GM21576 (cell line): Measurements from ENCODE around the gene EPB42.

Source experiments
- ATAC-seq: cut with Tn5 transposase; IDR thresholded peaks from one replicate; pipeline ENCODE4 v1.9.1; 2021; ENCODE audit warnings: mild to moderate bottlenecking, moderate library complexity; ENCODE audit not compliant: unreplicated experiment

EPB42 gene

DNA sequence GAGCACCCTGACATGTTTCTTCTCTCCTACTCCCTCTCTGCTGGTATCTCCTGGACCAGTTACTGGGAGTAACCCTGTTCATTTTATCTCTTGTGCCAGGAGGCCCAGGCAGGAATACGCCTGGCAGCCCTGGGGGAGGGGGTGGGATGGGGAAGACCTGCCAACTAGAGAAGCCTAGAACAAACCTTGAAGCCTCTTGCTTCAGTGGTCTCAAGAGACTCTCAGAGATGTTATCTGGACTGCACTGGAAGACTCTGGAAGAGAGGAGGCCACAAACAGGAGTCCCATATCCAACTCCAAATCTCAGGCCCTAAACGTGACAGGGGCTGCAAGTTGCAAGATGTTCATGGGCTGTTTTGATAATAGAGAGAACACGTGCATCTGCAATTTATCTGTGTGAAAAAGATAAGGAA lies at the start of gene EPB42:
TSS of gene EPB42 (minus strand) at position 28 of the 413 bp plus-strand sequence. CDS start 193 bp downstream, outside the sequence.
- ATAC-seq, result no peak

DNA sequence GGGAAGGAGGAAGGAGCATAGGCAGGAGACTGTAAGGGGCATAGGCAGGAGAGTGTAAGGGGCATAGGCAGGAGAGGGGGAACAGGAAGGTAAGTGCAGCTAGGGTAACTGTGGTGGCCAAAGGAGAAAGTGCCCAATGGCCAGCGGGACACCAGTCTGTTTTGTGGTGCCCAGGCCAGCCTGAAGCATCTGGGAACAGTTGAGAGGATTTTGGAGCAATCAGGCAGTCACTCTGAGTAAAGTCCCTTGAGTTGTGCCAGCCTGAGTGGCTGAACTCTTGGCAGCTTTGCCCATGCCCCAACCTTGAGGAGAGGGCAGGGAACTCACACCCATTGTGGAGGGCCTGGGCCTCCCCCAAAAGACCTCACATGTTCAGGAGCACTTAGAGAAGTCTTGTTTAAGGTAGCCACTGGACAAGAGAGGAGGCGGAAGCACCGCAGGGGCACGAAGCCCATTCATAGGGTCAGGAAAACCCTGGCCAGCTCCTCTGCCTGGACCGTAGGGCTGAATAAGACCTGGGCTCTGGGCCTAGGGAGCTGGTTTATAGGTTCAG lies 49.4 kb upstream of the EPB42 start:
- no peak for ATAC-seq

GRCh38 chr15:43268111-43269105 lies 47.6 kb upstream of the EPB42 start:
- ATAC-seq, result no peak

GRCh38 chr15:43267439-43267838 lies 46.6 kb upstream of the EPB42 start:
- no peak for ATAC-seq

DNA sequence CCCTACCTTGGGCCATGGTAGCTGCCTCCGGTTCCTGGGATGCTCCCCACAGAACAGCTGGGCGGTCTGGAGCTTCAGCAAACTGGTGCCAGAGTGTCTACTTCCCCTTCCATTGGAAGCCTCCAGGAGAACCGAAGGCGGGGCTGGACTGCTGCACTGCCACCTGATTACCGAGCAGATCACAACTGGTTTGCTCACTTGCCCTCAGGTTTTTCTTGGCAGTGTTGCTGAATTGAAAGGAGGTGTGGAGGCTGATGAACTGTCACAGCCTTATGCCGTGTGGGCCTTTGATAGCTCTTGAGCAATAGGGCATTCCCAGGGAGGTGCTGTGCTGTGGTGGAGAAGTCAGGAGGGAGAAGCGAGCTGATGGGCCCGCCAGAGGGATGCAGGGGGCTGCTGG lies 46.0 kb upstream of the EPB42 start, which contains the start of gene TGM5:
TSS of gene TGM5 (minus strand) at position 95 of the 400 bp plus-strand sequence. CDS start at position 16, 79 bp downstream.
- no peak for ATAC-seq

DNA sequence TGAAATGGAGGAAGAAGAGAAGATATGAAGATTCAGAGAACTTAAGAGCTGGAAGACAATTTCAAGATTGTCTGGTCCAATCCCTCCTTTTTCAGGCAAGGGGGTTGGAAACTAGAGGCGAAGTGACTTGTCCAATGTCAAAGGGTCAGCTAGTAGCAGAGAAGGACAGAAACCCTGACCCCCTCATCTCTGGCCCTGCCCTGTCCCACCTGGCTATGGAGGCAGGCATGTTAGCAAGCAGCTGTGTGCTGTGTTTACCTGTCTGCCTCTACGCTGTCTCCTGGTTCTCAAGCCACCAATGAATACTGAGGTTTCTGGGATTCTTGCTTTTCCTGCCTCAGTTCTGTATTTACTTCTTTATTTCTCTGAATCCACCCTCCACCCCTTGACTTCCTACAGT lies 45.6 kb upstream of the EPB42 start:
- ATAC-seq, result no peak

- ATAC-seq, result no peak
Observed at GRCh38 chr15:43260011-43260615, 39.3 kb upstream of the EPB42 start.

- no peak for ATAC-seq
Observed at GRCh38 chr15:43258781-43259180, 38.0 kb upstream of the EPB42 start.

DNA sequence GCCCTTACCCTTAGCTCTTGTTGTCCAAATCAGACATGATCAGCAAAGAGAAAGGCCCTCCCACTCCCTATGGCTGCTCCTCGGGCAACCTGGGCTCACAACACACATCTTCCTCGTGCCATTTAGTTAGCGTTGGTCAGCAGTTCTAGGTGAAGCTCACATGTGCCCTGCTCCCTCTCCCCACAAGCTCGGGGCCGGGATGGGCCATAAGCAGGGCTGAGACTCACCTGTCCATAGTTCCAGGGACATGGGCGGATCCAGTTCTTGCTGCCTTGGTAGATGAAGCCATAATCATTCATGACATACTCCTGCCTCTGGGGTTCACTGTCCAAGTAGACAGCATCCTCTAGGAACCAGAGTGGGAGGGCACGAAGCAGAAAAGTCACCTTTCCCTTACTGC lies 35.5 kb upstream of the EPB42 start:
- no peak for ATAC-seq

DNA sequence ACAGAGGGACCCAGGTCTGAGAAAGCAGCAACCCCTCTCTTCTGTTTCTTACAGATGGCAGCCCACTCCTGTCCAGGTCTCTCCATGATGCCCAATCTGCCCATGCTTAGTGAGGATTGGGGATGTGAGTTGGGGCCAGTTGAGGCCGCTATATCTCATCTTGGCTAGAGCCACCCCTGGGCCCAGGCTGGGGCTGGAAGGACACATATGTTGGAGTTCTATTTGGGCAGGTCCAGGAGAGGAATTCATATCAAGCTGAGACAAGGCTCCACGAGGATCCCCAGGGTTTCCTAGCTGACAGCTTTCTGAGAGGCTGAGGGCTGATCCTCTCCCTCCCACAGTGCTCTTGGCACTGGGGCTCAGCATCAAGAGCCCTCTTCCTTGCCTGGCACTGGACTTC lies 34.6 kb upstream of the EPB42 start:
- no peak for ATAC-seq

DNA sequence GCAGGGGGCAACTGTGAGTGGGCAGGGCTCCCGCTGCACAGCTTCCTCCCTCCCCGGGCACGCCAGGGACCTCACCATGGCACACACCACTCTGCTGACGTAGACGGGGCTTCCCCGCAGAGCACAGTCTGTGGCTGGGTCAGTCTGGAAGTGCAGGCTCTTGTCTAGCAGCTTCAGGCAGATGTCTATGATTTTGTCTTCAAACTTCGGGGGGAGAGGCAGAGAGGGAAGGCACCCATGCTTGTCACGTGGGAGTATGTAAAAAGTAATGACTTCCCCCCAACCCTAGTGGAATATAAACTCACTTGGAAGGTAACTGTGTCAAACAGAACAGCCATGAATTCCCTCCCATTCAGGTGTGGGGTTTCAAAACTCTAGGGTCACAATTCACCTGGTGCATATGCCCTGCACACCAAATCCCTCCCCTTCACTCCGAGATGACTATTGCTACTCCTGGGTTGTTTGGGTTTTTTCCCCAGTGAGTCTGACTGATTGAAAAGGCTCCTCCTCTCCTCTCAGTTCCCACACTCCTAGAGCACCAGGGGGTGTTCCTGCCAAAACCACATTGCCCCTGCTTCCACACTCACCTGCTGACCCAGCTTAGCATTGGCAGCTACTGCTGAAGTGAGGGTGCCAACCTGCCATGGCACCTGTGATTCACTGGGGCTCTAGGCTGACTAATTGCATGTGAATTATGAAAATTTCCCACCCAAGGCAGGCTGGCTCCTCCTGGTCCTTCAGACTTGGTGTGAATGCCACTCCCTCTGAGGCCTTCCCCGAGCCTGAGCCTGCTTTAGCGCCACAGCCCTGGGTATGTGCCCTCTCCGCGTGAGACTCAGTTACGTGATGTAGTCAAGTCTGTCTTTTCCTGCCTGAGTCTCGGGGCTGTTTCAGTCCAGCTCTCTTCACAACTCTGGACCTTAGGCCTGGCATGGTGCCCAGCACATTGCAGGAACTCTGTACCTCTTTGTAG lies 32.9 kb upstream of the EPB42 start:
- peak; percentile 42 for ATAC-seq

GRCh38 chr15:43251871-43252250 lies 31.0 kb upstream of the EPB42 start:
- no peak for ATAC-seq

DNA sequence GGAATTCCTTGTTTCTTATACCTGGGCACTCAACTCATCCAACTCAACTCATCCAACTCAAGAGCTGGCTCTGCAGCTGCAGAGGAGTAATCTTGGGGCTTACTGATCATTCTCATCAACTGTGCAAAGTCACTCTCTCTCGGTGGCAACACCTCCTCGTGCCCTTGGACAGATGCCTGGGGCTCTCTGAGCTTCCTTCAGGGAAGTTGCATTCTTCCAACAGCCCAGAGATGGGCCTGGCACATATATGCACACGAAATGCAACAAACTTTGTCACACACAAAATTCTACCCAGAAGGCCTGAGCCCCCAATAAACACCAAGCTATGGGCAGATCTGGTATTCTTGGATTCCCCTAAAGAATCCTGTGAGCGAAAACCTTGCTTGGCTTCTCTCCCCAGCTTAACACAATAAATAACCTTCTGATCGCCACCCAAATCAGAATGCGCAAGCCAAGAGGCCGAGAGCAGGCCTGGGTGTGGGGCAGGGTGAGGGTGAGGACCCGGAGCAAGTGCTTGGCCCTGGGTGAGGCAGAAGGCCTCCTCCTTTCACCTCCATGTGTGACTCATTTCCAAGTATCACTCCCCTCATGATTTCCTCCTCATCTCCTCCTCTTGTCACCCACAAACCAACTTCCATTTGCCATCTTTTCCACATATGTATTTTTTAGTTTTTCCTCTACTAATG lies 30.5 kb upstream of the EPB42 start:
- ATAC-seq, result no peak

GRCh38 chr15:43250785-43251184 lies 30.0 kb upstream of the EPB42 start:
- ATAC-seq, result no peak

DNA sequence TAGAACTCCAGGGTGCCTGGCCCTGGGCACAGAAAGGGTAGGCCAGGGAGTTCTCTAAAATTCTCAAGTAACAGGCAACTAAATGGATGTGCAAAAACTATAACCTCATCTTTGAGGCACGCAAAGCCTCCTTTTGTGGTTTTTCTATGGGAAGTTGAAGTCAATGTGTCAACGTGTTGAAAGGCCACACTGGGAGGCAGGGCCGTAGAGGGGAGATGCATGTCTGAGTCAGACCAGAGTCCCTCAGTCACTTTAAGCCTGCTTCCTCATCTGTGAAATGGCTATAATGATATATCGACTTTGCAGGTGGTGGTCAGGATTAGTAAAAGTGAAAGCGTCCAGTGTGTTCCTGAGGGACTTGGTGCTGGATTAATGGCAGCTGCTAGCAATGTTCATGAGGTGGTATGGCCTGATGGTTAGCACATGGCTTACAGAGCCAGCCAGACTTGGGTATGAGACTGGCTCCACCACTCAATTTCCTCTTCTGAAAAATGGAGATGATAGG lies 28.9 kb upstream of the EPB42 start:
- peak; percentile 43 for ATAC-seq

DNA sequence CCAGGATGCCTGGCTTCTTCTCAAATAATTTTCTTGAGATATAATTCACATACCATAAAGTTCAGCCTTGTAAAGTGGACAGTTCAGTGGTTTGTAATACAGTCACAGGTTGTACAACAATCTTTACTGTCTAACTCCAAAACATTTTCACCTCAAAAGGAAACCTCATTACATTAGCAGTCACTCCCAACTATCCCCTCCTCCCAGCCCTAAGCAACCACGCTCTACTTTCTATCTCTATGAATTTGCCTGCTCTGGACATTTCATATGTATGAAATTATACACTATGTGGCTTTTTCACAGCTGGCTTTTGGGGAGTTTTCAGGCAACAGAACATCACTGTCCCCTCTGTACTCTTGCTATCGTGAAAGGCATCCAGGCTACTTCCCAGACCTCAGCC lies 28.4 kb upstream of the EPB42 start:
- ATAC-seq, result peak; percentile 3

- ATAC-seq, result no peak
Observed at GRCh38 chr15:43246261-43246774, 25.5 kb upstream of the EPB42 start.

- ATAC-seq, result no peak
Observed at GRCh38 chr15:43244092-43244491, 23.3 kb upstream of the EPB42 start.

- ATAC-seq, result no peak
Observed at GRCh38 chr15:43243020-43243645, 22.3 kb upstream of the EPB42 start.
